SK-N-SH (cell line): ENCODE measurements around the gene ZNF516. TPM values are rescaled to one million over a fixed set of nuclear protein-coding genes. Genes with fewer than 3 reads are reported as not detected.

Experiments
- CTCF ChIA-PET: fragments of 300-600, 350-600 bp; formaldehyde crosslinking; extraction: SDS; loops from one replicate; lab custom pipeline; 2021; lab: Yijun Ruan, JAX
- POLR2A ChIA-PET: fragments of 350-600 bp; sonication (Branson Sonifier 250); formaldehyde crosslinking; extraction: SDS; loops from one replicate; lab custom pipeline; 2020; ENCODE audit warnings: antibody characterized with exemption, inconsistent platforms; lab: Yijun Ruan, JAX
- DNase-seq: peaks from one replicate; pipeline ENCODE4 v3.0.0; 2012
- H2AFZ ChIP-seq: fragments of 200-600 bp; sonication (generic); 2 replicates; pipeline ENCODE4 v1.8.1; 2016; ENCODE audit warnings: antibody characterized with exemption, mild to moderate bottlenecking, low read depth
- H3F3A ChIP-seq: fragments of 200-600 bp; sonication (generic); replicated peaks from 2 replicates; pipeline ENCODE3; 2016; ENCODE audit warnings: antibody characterized with exemption, mild to moderate bottlenecking; ENCODE audit not compliant: insufficient read depth
- H3K27ac ChIP-seq, 2 experiments: fragments of 200-500 bp in 1 of 2; fragments of 200-600 bp in 1 of 2; sonication (Bioruptor generic) in 1 of 2; sonication (generic), shearing (Covaris generic) in 1 of 2; 2 replicates each; pipeline versions ENCODE4 v1.5.1 to v1.6.1; 2014 to 2016; ENCODE audit warnings: low read depth in 2 of 2, inconsistent platforms in 1 of 2, low read length in 1 of 2, mild to moderate bottlenecking in 1 of 2, mixed read lengths in 1 of 2
- H3K27me3 ChIP-seq: fragments of 200-600 bp; sonication (generic), shearing (Covaris generic); 2 replicates; pipeline ENCODE4 v1.6.1; 2016; ENCODE audit warnings: mixed run types; ENCODE audit not compliant: insufficient read depth
- H3K36me3 ChIP-seq, 2 experiments: fragments of 200-500 bp in 1 of 2; fragments of 200-600 bp in 1 of 2; sonication (Bioruptor generic) in 1 of 2; sonication (generic) in 1 of 2; replicated peaks in 1 of 2; 2 replicates each; pipeline versions ENCODE3 to v1.5.1; 2014 to 2016; ENCODE audit warnings: low read length in 1 of 2, mild to moderate bottlenecking in 1 of 2; ENCODE audit not compliant: insufficient read depth in 2 of 2, control insufficient read depth in 1 of 2
- H3K4me1 ChIP-seq, 2 experiments: fragments of 200-500 bp in 1 of 2; fragments of 200-600 bp in 1 of 2; sonication (Bioruptor generic) in 1 of 2; sonication (generic), shearing (Covaris generic) in 1 of 2; 2 replicates each; pipeline versions ENCODE4 v1.5.1 to v1.6.1; 2014 to 2016; ENCODE audit warnings: low read depth in 1 of 2, low read length in 1 of 2, mixed run types in 1 of 2; ENCODE audit not compliant: insufficient read depth in 2 of 2, control insufficient read depth in 1 of 2
- H3K4me2 ChIP-seq: fragments of 200-600 bp; sonication (generic), shearing (Covaris generic); 2 replicates; pipeline ENCODE4 v1.6.1; 2017; ENCODE audit warnings: mixed run types
- H3K4me3 ChIP-seq, 2 experiments: fragments of 200-500 bp in 1 of 2; fragments of 200-600 bp in 1 of 2; sonication (Bioruptor generic) in 1 of 2; sonication (generic), shearing (Covaris generic) in 1 of 2; 2 replicates each; pipeline versions ENCODE4 v1.5.1 to v1.8.1; 2014 to 2016; ENCODE audit warnings: low read depth in 2 of 2, inconsistent platforms in 1 of 2, low read length in 1 of 2, mild to moderate bottlenecking in 1 of 2, mixed read lengths in 1 of 2, moderate library complexity in 1 of 2
- H3K79me2 ChIP-seq: fragments of 200-600 bp; sonication (generic); 2 replicates; pipeline ENCODE4 v1.8.1; 2017; ENCODE audit warnings: mild to moderate bottlenecking; ENCODE audit not compliant: insufficient read depth
- H3K9ac ChIP-seq: fragments of 200-600 bp; sonication (generic); 2 replicates; pipeline ENCODE4 v1.6.1; 2017; ENCODE audit warnings: mixed run types
- H3K9me2 ChIP-seq: fragments of 200-600 bp; sonication (generic); 2 replicates; pipeline ENCODE4 v1.6.1; 2017; ENCODE audit warnings: mixed run types
- H3K9me3 ChIP-seq: fragments of 200-600 bp; sonication (generic); 2 replicates; pipeline ENCODE4 v1.6.1; 2017; ENCODE audit warnings: mixed run types, mild to moderate bottlenecking, moderate library complexity
- H4K20me1 ChIP-seq: fragments of 200-600 bp; sonication (generic); 2 replicates; pipeline ENCODE4 v1.6.1; 2017; ENCODE audit warnings: mild to moderate bottlenecking, mixed run types; ENCODE audit not compliant: insufficient read depth
- CTCF ChIP-seq: fragments of 200-600 bp; sonication (generic); IDR thresholded peaks from 2 replicates; pipeline ENCODE4 v1.6.1; 2017; ENCODE audit warnings: antibody characterized with exemption, mild to moderate bottlenecking, moderate library complexity
- EP300 ChIP-seq, 2 experiments: IDR thresholded peaks; 2 replicates each; pipeline versions ENCODE4 v1.4.0 to v1.6.1; 2012; ENCODE audit warnings: borderline replicate concordance in 1 of 2, low read depth in 1 of 2, low read length in 1 of 2
- EZH2phosphoT487 ChIP-seq: fragments of 200-600 bp; sonication (generic); IDR thresholded peaks from 2 replicates; pipeline ENCODE4 v1.6.1; 2017; ENCODE audit warnings: low read depth, mixed run types, mild to moderate bottlenecking, antibody characterized with exemption, moderate library complexity, borderline replicate concordance
- FOXJ3 ChIP-seq: sonication (generic); formaldehyde crosslinking; IDR thresholded peaks from 2 replicates; pipeline ENCODE4 v1.5.1; 2020; ENCODE audit warnings: mild to moderate bottlenecking, missing genetic modification reagents
- FOXM1 ChIP-seq: IDR thresholded peaks from 2 replicates; pipeline ENCODE4 v1.4.0; 2012; ENCODE audit warnings: low read depth, mild to moderate bottlenecking
- MAX ChIP-seq: IDR thresholded peaks from 2 replicates; pipeline ENCODE4 v1.4.0; 2012; ENCODE audit warnings: low read depth
- MXI1 ChIP-seq: IDR thresholded peaks from 2 replicates; pipeline ENCODE4 v1.6.1; 2012; ENCODE audit warnings: mild to moderate bottlenecking, low read depth, low read length, improper control_type of control experiment
- NFIC ChIP-seq: IDR thresholded peaks from 2 replicates; pipeline ENCODE4 v1.4.0; 2012; ENCODE audit warnings: borderline replicate concordance
- NRF1 ChIP-seq: IDR thresholded peaks from 2 replicates; pipeline ENCODE4 v1.6.1; 2012; ENCODE audit warnings: low read depth, mild to moderate bottlenecking, low read length
- PBX3 ChIP-seq: IDR thresholded peaks from 2 replicates; pipeline ENCODE4; 2012
- RAD21 ChIP-seq: IDR thresholded peaks from 2 replicates; pipeline ENCODE4 v1.6.1; 2012; ENCODE audit warnings: mild to moderate bottlenecking, low read length
- RCOR1 ChIP-seq: fragments of 150-350 bp; IDR thresholded peaks from 2 replicates; pipeline ENCODE4 v1.6.1; 2017; ENCODE audit warnings: antibody characterized with exemption, low read length
- REST ChIP-seq: IDR thresholded peaks from 2 replicates; pipeline ENCODE4 v1.6.1; 2012; ENCODE audit warnings: mild to moderate bottlenecking, low read depth, low read length, moderate library complexity
- RXRA ChIP-seq: IDR thresholded peaks from 2 replicates; pipeline ENCODE4 v1.4.0; 2012; ENCODE audit warnings: low read depth, mild to moderate bottlenecking, borderline replicate concordance
- SIN3A ChIP-seq: IDR thresholded peaks from 2 replicates; pipeline ENCODE4 v1.6.1; 2012; ENCODE audit warnings: low read depth, mild to moderate bottlenecking, low read length, moderate library complexity, borderline replicate concordance
- TCF12 ChIP-seq: IDR thresholded peaks from 2 replicates; pipeline ENCODE4 v1.4.0; 2012
- TEAD4 ChIP-seq: IDR thresholded peaks from 2 replicates; pipeline ENCODE4 v1.4.0; 2012; ENCODE audit warnings: mild to moderate bottlenecking, borderline replicate concordance; ENCODE audit not compliant: insufficient read depth
- USF1 ChIP-seq: IDR thresholded peaks from 2 replicates; pipeline ENCODE4 v1.4.0; 2012; ENCODE audit warnings: low read depth, borderline replicate concordance
- YY1 ChIP-seq: IDR thresholded peaks from 2 replicates; pipeline ENCODE4 v1.4.0; 2012; ENCODE audit warnings: low read depth, mild to moderate bottlenecking
- WGBS: methylation state at CpG from one replicate; pipeline ENCODE4 v1.1.6; 2017; ENCODE audit warnings: low lambda C conversion rate; 5-methylcytosine and 5-hydroxymethylcytosine counted together
- polyA plus RNA-seq, 3 experiments: library from polyadenylated mRNA; depleted of rRNA; stranded (reverse); fragments of >200 nt; gene quantifications; 2 replicates each; pipeline ENCODE4 v1.2.3, GENCODE V29; 2012

Gene ZNF516
- polyA plus RNA-seq, 1 of the 3 experiments (the other 2 are of a cell fraction) = 4.4 TPM

GRCh38 chr18:76447258-76447890, 47.7 kb downstream of the ZNF516 start:
- H3F3A ChIP-seq = peaks cover 5% of the 10 kb centered on the region
- H3K27me3 ChIP-seq = no peaks in the 10 kb centered on the region
- H3K4me3 ChIP-seq = no peak overlapping the region
- DNase-seq = no peak
- CTCF ChIA-PET = no interaction called here
- 0 out of 2 replicates have a peak, but pooled peaks cover 6% of the 10 kb centered on the region for H4K20me1 ChIP-seq
- H3K4me2 ChIP-seq = no peak overlapping the region
- H3K79me2 ChIP-seq = peaks cover 45% of the 10 kb centered on the region
- whole genome bisulfite sequencing = 86% methylated on average over 21 of the region's 21 CpGs
- H3K4me1 ChIP-seq = peaks cover 24 to 60% of the 10 kb centered on the region in 2 experiments; a peak in 3 of 4 replicates
- H2AFZ ChIP-seq = no peak overlapping the region
- POLR2A ChIA-PET = no interaction called here
- H3K9me3 ChIP-seq = no peaks in the 10 kb centered on the region
- H3K9ac ChIP-seq = no peak overlapping the region
- TF ChIP-seq MAX (no peak), YY1 (no peak), CTCF (no peak), NRF1 (no peak), TCF12 (no peak), RAD21 (no peak), MXI1 (no peak), FOXM1 (no peak), NFIC (no peak), RCOR1 (no peak), TEAD4 (no peak), REST (no peak), EP300 (IDR thresholded peaks at IDR 0.05; ENCODE audit: borderline replicate concordance in 1 of 2, low read depth in 1 of 2, low read length in 1 of 2) (no peak), SIN3A (no peak), RXRA (no peak), USF1 (no peak), EZH2phosphoT487 (no peak), PBX3 (no peak), FOXJ3 (CRISPR knock-in tag) (no peak)
- H3K9me2 ChIP-seq = no peaks in the 10 kb centered on the region
- H3K36me3 ChIP-seq = no peaks in the 10 kb centered on the region
- H3K27ac ChIP-seq = no peak overlapping the region; a peak in 1 of 4 replicates
